ENCODE results near the gene HECTD4. TPM values are rescaled to one million over a fixed set of nuclear protein-coding genes. Genes with fewer than 3 reads are reported as not detected.

HECTD4 gene
- total RNA-seq, 2 donors from 2014 or later: 14.8 to 16.5 TPM

GRCh38 chr12:112322441-112322840 is 59.8 kb downstream of the HECTD4 start:
- peaks cover 5% of the 10 kb centered on the region for H3K36me3 ChIP-seq
- TF ChIP-seq CTCF (IDR thresholded peaks at IDR 0.05): no peak

GRCh38 chr12:112321245-112321644 is 61.0 kb downstream of the HECTD4 start:
- no peak for DNase-seq (ENCODE audit: low spot score)
- Histone ChIP-seq H3K27me3 (no peaks in the 10 kb centered on the region), H3K4me1 (peaks cover 0 to 11% of the 10 kb centered on the region in 2 donors), H3K4me3 (no peak overlapping the region), H3K9me3 (no peaks in the 10 kb centered on the region), H3K27ac (no peak overlapping the region), H3K36me3 (peaks cover 5% of the 10 kb centered on the region)
- no peak for TF ChIP-seq CTCF (IDR thresholded peaks at IDR 0.05)

More at GRCh38 chr12:112322441-112322840, 59.8 kb downstream of the HECTD4 start:
- no peaks in the 10 kb centered on the region for H3K9me3 ChIP-seq
- no peak overlapping the region for H3K27ac ChIP-seq
- H3K27me3 ChIP-seq: no peaks in the 10 kb centered on the region
- peaks cover 0 to 11% of the 10 kb centered on the region in 2 donors for H3K4me1 ChIP-seq
- DNase-seq (ENCODE audit: low spot score): no peak
- H3K4me3 ChIP-seq: no peak overlapping the region

GRCh38 chr12:112319395-112319794 is 62.8 kb downstream of the HECTD4 start:
- H3K9me3 ChIP-seq: no peaks in the 10 kb centered on the region
- no peak for TF ChIP-seq CTCF (IDR thresholded peaks at IDR 0.05)
- no peak for DNase-seq (ENCODE audit: low spot score)
- H3K27ac ChIP-seq: no peak overlapping the region
- peaks cover 0 to 11% of the 10 kb centered on the region in 2 donors for H3K4me1 ChIP-seq
- no peaks in the 10 kb centered on the region for H3K27me3 ChIP-seq
- H3K36me3 ChIP-seq: peaks cover 5% of the 10 kb centered on the region
- no peak overlapping the region for H3K4me3 ChIP-seq

GRCh38 chr12:112317481-112317880 is 64.8 kb downstream of the HECTD4 start:
- H3K27ac ChIP-seq: no peak overlapping the region
- H3K4me3 ChIP-seq: no peak overlapping the region
- no peaks in the 10 kb centered on the region for H3K9me3 ChIP-seq
- H3K4me1 ChIP-seq: peaks cover 0 to 5% of the 10 kb centered on the region in 2 donors
- H3K27me3 ChIP-seq: no peaks in the 10 kb centered on the region
- DNase-seq (ENCODE audit: low spot score): no peak
- peaks cover 15% of the 10 kb centered on the region for H3K36me3 ChIP-seq
- no peak for TF ChIP-seq CTCF (IDR thresholded peaks at IDR 0.05)

- Histone ChIP-seq H3K27ac (no peak overlapping the region), H3K4me1 (peaks cover 0 to 5% of the 10 kb centered on the region in 2 donors), H3K9me3 (no peaks in the 10 kb centered on the region), H3K36me3 (peaks cover 15% of the 10 kb centered on the region), H3K27me3 (no peaks in the 10 kb centered on the region), H3K4me3 (no peak overlapping the region)
- no peak for DNase-seq (ENCODE audit: low spot score)
- no peak for TF ChIP-seq CTCF (IDR thresholded peaks at IDR 0.05)
Observed at GRCh38 chr12:112314981-112315380, 67.2 kb downstream of the HECTD4 start.

GRCh38 chr12:112309797-112310196 is 72.4 kb downstream of the HECTD4 start:
- Histone ChIP-seq H3K27ac (no peak overlapping the region), H3K27me3 (no peaks in the 10 kb centered on the region), H3K9me3 (no peaks in the 10 kb centered on the region), H3K4me3 (no peak overlapping the region), H3K4me1 (no peaks in the 10 kb centered on the region), H3K36me3 (peaks cover 24% of the 10 kb centered on the region)
- no peak for DNase-seq (ENCODE audit: low spot score)
- no peak for TF ChIP-seq CTCF (IDR thresholded peaks at IDR 0.05)
